ENCODE results near the gene MRPL1. TPM values are rescaled to one million over a fixed set of nuclear protein-coding genes. Genes with fewer than 3 reads are reported as not detected.

The MRPL1 gene
- total RNA-seq = 61.5 and 72.6 TPM in 2 replicates

GRCh38 chr4:77862478-77863216 is at the start of gene MRPL1:
MRPL1 (plus strand) TSS chr4:77862830; CDS start chr4:77862849, 19 bp downstream.

GRCh38 chr4:77818602-77819403 is 43.8 kb upstream of the MRPL1 start, which contains the start of gene CNOT6L:
CNOT6L (minus strand) TSS chr4:77819368; CDS start chr4:77819308, 60 bp downstream.

Small RNA genes within 50 kb of the gene (small RNA-seq; reads per million reads assigned to genes)
- 3.0 reads per million, percentile 65 among the genes with 10 or more reads in this experiment for gene AC112225.1

Other genes with a start within 250 kb of the MRPL1 start
- 59.4 and 70.1 TPM in 2 replicates for gene CNOT6L, start 43.5 kb upstream of the MRPL1 start, total RNA-seq
- gene FRAS1, start 194.5 kb downstream of the MRPL1 start, total RNA-seq = 2.3 and 7.7 TPM in 2 replicates

Data from thoracic aorta endothelial cell (primary cell).